Skeletal muscle tissue (tissue), 4 donors: Measurements from ENCODE around the gene SCAF4. TPM values are rescaled to one million over a fixed set of nuclear protein-coding genes. Genes with fewer than 3 reads are reported as not detected.

Source experiments
- H3K27ac ChIP-seq: one replicate; pipeline ENCODE4 v1.7.0; 2013; ENCODE audit warnings: mild to moderate bottlenecking, low read depth, low read length, inconsistent platforms
- H3K27me3 ChIP-seq, 3 donors: one replicate each; pipeline ENCODE4 v1.7.0; 2013; ENCODE audit warnings: low read length in 3 of 3; ENCODE audit not compliant: control insufficient read depth in 3 of 3, insufficient read depth in 3 of 3
- H3K36me3 ChIP-seq, 3 donors: one replicate each; pipeline ENCODE4 v1.7.0; 2013; ENCODE audit warnings: low read length in 3 of 3; ENCODE audit not compliant: control insufficient read depth in 3 of 3, insufficient read depth in 3 of 3
- H3K4me1 ChIP-seq, 3 donors: one replicate each; pipeline ENCODE4 v1.7.0; 2013; ENCODE audit warnings: low read length in 3 of 3, mild to moderate bottlenecking in 3 of 3; ENCODE audit not compliant: control insufficient read depth in 3 of 3, insufficient read depth in 3 of 3
- H3K4me3 ChIP-seq, 3 donors: one replicate each; pipeline ENCODE4 v1.7.0; 2013; ENCODE audit warnings: low read length in 3 of 3
- H3K9ac ChIP-seq, 3 donors: one replicate each; pipeline ENCODE4 v1.7.0; 2013; ENCODE audit warnings: low read length in 3 of 3, mild to moderate bottlenecking in 3 of 3, moderate library complexity in 2 of 3, low read depth in 1 of 3
- H3K9me3 ChIP-seq, 3 donors: one replicate each; pipeline ENCODE4 v1.7.0; 2013; ENCODE audit warnings: low read length in 3 of 3; ENCODE audit not compliant: control insufficient read depth in 3 of 3
- total RNA-seq: library from RNA; depleted of rRNA; stranded (reverse); fragments of >200 nt; gene quantifications from one replicate; pipeline ENCODE4 v1.2.3, GENCODE V29; 2014
- donor health status: Osteomylitis.

Gene SCAF4
- total RNA-seq, 1 donor from 2014 or later, result 8.4 TPM

- Histone ChIP-seq H3K9ac (no peak overlapping the region), H3K4me1 (no peaks in the 10 kb centered on the region), H3K36me3 (peaks cover 3 to 9% (median 5%) of the 10 kb centered on the region in 3 donors), H3K4me3 (no peak overlapping the region), H3K27me3 (no peaks in the 10 kb centered on the region), H3K9me3 (no peaks in the 10 kb centered on the region), H3K27ac (no peak overlapping the region)
Observed at GRCh38 chr21:31678478-31678877, 53.4 kb downstream of the SCAF4 start.

- H3K27me3 ChIP-seq, result no peaks in the 10 kb centered on the region
- H3K4me3 ChIP-seq, result no peak overlapping the region
- H3K36me3 ChIP-seq, result peaks cover 0 to 1% (median 1%) of the 10 kb centered on the region in 3 donors
- H3K9me3 ChIP-seq, result no peaks in the 10 kb centered on the region
- H3K9ac ChIP-seq, result no peak overlapping the region
- no peak overlapping the region for H3K27ac ChIP-seq
- no peaks in the 10 kb centered on the region for H3K4me1 ChIP-seq
Observed at GRCh38 chr21:31677047-31677446, 54.9 kb downstream of the SCAF4 start.

- no peaks in the 10 kb centered on the region for H3K9me3 ChIP-seq
- H3K36me3 ChIP-seq, result peaks cover 3 to 12% (median 3%) of the 10 kb centered on the region in 3 donors
- no peak overlapping the region for H3K27ac ChIP-seq
- H3K9ac ChIP-seq, result no peak overlapping the region
- H3K27me3 ChIP-seq, result no peaks in the 10 kb centered on the region
- no peaks in the 10 kb centered on the region for H3K4me1 ChIP-seq
- no peak overlapping the region for H3K4me3 ChIP-seq
Observed at GRCh38 chr21:31675960-31676359, 56.0 kb downstream of the SCAF4 start.

GRCh38 chr21:31675318-31675717, 56.6 kb downstream of the SCAF4 start:
- Histone ChIP-seq H3K4me3 (no peak overlapping the region), H3K4me1 (no peaks in the 10 kb centered on the region), H3K27me3 (no peaks in the 10 kb centered on the region), H3K36me3 (peaks cover 3 to 12% (median 3%) of the 10 kb centered on the region in 3 donors), H3K9ac (no peak overlapping the region), H3K9me3 (no peaks in the 10 kb centered on the region), H3K27ac (no peak overlapping the region)

- Histone ChIP-seq H3K4me3 (no peak overlapping the region), H3K27me3 (no peaks in the 10 kb centered on the region), H3K4me1 (no peaks in the 10 kb centered on the region), H3K9me3 (no peaks in the 10 kb centered on the region), H3K36me3 (peaks cover 5 to 28% (median 19%) of the 10 kb centered on the region in 3 donors), H3K9ac (no peak overlapping the region), H3K27ac (no peak overlapping the region)
Observed at GRCh38 chr21:31673321-31673912, 58.5 kb downstream of the SCAF4 start.

GRCh38 chr21:31671931-31672330, 60.0 kb downstream of the SCAF4 start:
- H3K27ac ChIP-seq, result no peak overlapping the region
- peaks cover 0 to under 1% (median 0%) of the 10 kb centered on the region in 3 donors for H3K4me1 ChIP-seq
- no peak overlapping the region for H3K4me3 ChIP-seq
- H3K27me3 ChIP-seq, result no peaks in the 10 kb centered on the region
- H3K9me3 ChIP-seq, result no peaks in the 10 kb centered on the region
- H3K36me3 ChIP-seq, result peaks cover 14 to 38% (median 33%) of the 10 kb centered on the region in 3 donors
- H3K9ac ChIP-seq, result no peak overlapping the region

- no peak overlapping the region for H3K27ac ChIP-seq
- H3K36me3 ChIP-seq, result peaks cover 16 to 45% (median 38%) of the 10 kb centered on the region in 3 donors
Observed at GRCh38 chr21:31671146-31671716, 60.7 kb downstream of the SCAF4 start.

GRCh38 chr21:31670070-31670469, 61.8 kb downstream of the SCAF4 start:
- Histone ChIP-seq H3K4me1 (peaks cover 0 to 6% (median 0%) of the 10 kb centered on the region in 3 donors), H3K27ac (no peak overlapping the region), H3K4me3 (no peak overlapping the region), H3K36me3 (peaks cover 20 to 52% (median 46%) of the 10 kb centered on the region in 3 donors), H3K27me3 (no peaks in the 10 kb centered on the region), H3K9me3 (no peaks in the 10 kb centered on the region), H3K9ac (no peak overlapping the region)

More at GRCh38 chr21:31671146-31671716, 60.7 kb downstream of the SCAF4 start:
- H3K27me3 ChIP-seq, result no peaks in the 10 kb centered on the region
- H3K4me1 ChIP-seq, result peaks cover 0 to 3% (median 0%) of the 10 kb centered on the region in 3 donors
- no peaks in the 10 kb centered on the region for H3K9me3 ChIP-seq
- no peak overlapping the region for H3K4me3 ChIP-seq
- H3K9ac ChIP-seq, result no peak overlapping the region

GRCh38 chr21:31668651-31669491, 63.0 kb downstream of the SCAF4 start:
- H3K4me3 ChIP-seq, result no peak overlapping the region
- no peaks in the 10 kb centered on the region for H3K27me3 ChIP-seq
- no peak overlapping the region for H3K9ac ChIP-seq
- H3K9me3 ChIP-seq, result no peaks in the 10 kb centered on the region
- no peak overlapping the region for H3K27ac ChIP-seq
- peaks cover 0 to 10% (median under 1%) of the 10 kb centered on the region in 3 donors for H3K4me1 ChIP-seq
- H3K36me3 ChIP-seq, result peaks cover 25 to 58% (median 51%) of the 10 kb centered on the region in 3 donors

GRCh38 chr21:31667639-31668038, 64.3 kb downstream of the SCAF4 start:
- Histone ChIP-seq H3K36me3 (peaks cover 26 to 64% (median 58%) of the 10 kb centered on the region in 3 donors), H3K4me1 (peaks cover 0 to 13% (median 6%) of the 10 kb centered on the region in 3 donors), H3K27ac (no peak overlapping the region)

More at GRCh38 chr21:31667639-31668038, 64.3 kb downstream of the SCAF4 start:
- Histone ChIP-seq H3K9ac (no peak overlapping the region), H3K4me3 (no peak overlapping the region), H3K9me3 (no peaks in the 10 kb centered on the region), H3K27me3 (no peaks in the 10 kb centered on the region)
